HepG2 (cell line): Measurements from ENCODE around the gene TMCC2. TPM values are rescaled to one million over a fixed set of nuclear protein-coding genes. Genes with fewer than 3 reads are reported as not detected.

Experiments used
- ATAC-seq: fragments of 200-7000 bp; cut with Tn5 transposase; 3 replicates; pipeline ENCODE4 v1.9.1; 2020; ENCODE audit warnings: mild to moderate bottlenecking, moderate library complexity
- BruUV-seq: library from RNA; stranded (reverse); fragments of 400-500 nt; replicated peaks from 2 replicates; lab custom pipeline; 2021; lab: Mats Ljungman, UMichigan
- CTCF ChIA-PET: fragments of 300-600 bp; formaldehyde crosslinking; extraction: SDS; loops from one replicate; lab custom pipeline; 2021; ENCODE audit warnings: low total read pairs, inconsistent platforms, low intra/inter-chr PET ratio; lab: Yijun Ruan, JAX
- POLR2A ChIA-PET: fragments of 350-600 bp; sonication (Branson Sonifier 250); formaldehyde crosslinking; loops from one replicate; lab custom pipeline; 2020; ENCODE audit warnings: antibody characterized with exemption, inconsistent platforms; lab: Yijun Ruan, JAX
- DNase-seq: peaks from one replicate; pipeline ENCODE4 v3.0.0-alpha.2; 2015; ENCODE audit warnings: low spot score
- FAIRE-seq: peaks from 3 replicates; lab custom pipeline; 2011; peaks lifted over from hg19 to GRCh38; lab: Jason Lieb, UNC
- H2AFZ ChIP-seq: one replicate; pipeline ENCODE4 v1.6.1; 2011; ENCODE audit warnings: low read length, inconsistent platforms
- H3K27ac ChIP-seq: fragments of 300-600 bp; 3 replicates; pipeline ENCODE4 v1.8.0; 2011; ENCODE audit warnings: mixed run types, mild to moderate bottlenecking, mixed read lengths, low read length, inconsistent platforms; ENCODE audit not compliant: insufficient read depth; ENCODE audit errors: extremely low read length
- H3K27me3 ChIP-seq, 2 experiments: fragments of 200-600 bp in 1 of 2; 2 replicates in 1 of 2; 3 replicates in 1 of 2; pipeline versions ENCODE4 v1.6.0 to v1.8.0; 2011; ENCODE audit warnings: low read length in 2 of 2, mild to moderate bottlenecking in 2 of 2, moderate library complexity in 2 of 2, inconsistent platforms in 1 of 2; ENCODE audit not compliant: insufficient read depth in 2 of 2, control insufficient read depth in 1 of 2
- H3K36me3 ChIP-seq, 2 experiments: fragments of 200-600 bp in 1 of 2; replicated peaks in 1 of 2; 2 replicates in 1 of 2; 3 replicates in 1 of 2; pipeline versions ENCODE4 v1.5.1 to v1.8.0; 2011; ENCODE audit warnings: low read length in 2 of 2, inconsistent platforms in 1 of 2; ENCODE audit not compliant: insufficient read depth in 2 of 2, control insufficient read depth in 1 of 2
- H3K4me1 ChIP-seq: 2 replicates; pipeline ENCODE4 v1.5.1; 2012; ENCODE audit warnings: low read length, inconsistent platforms; ENCODE audit not compliant: insufficient read depth
- H3K4me2 ChIP-seq: 2 replicates; pipeline ENCODE4 v1.6.0; 2011; ENCODE audit warnings: low read depth, low read length, inconsistent platforms
- H3K4me3 ChIP-seq, 3 experiments: fragments of 200-600 bp in 1 of 3; sonication (generic), shearing (Covaris generic) in 1 of 3; replicated peaks in 1 of 3; 2 replicates each; pipeline ENCODE4 v1.5.1; 2011 to 2016; ENCODE audit warnings: low read length in 3 of 3, inconsistent platforms in 2 of 3, low read depth in 2 of 3, mild to moderate bottlenecking in 2 of 3, control low read depth in 1 of 3, mixed read lengths in 1 of 3; ENCODE audit not compliant: insufficient read depth in 1 of 3
- H3K79me2 ChIP-seq: one replicate; pipeline ENCODE4 v1.6.1; 2011; ENCODE audit warnings: low read length, inconsistent platforms; ENCODE audit not compliant: insufficient read depth
- H3K9ac ChIP-seq: 2 replicates; pipeline ENCODE4 v1.6.0; 2011; ENCODE audit warnings: mild to moderate bottlenecking, low read depth, low read length, inconsistent platforms; ENCODE audit not compliant: insufficient read depth
- H3K9me3 ChIP-seq: 2 replicates; pipeline ENCODE4 v1.5.1; 2012; ENCODE audit warnings: mild to moderate bottlenecking, low read length
- H4K20me1 ChIP-seq: 2 replicates; pipeline ENCODE4 v1.6.0; 2011; ENCODE audit warnings: inconsistent platforms, mild to moderate bottlenecking, low read length, moderate library complexity; ENCODE audit not compliant: insufficient read depth
- BRD4 ChIP-seq: sonication (generic); formaldehyde crosslinking; IDR thresholded peaks from 2 replicates; pipeline ENCODE4 v1.4.0; 2020; ENCODE audit warnings: missing genetic modification reagents
- DR1 ChIP-seq: sonication (generic); formaldehyde crosslinking; IDR thresholded peaks from 2 replicates; pipeline ENCODE4 v1.8.0; 2021; ENCODE audit warnings: mild to moderate bottlenecking, missing genetic modification reagents, inconsistent platforms
- EHMT2 ChIP-seq: fragments of 200-600 bp; sonication (generic); IDR thresholded peaks from 2 replicates; pipeline ENCODE4 v1.7.0; 2017; ENCODE audit warnings: antibody characterized with exemption, low read depth, low read length, borderline replicate concordance
- FOSL1 ChIP-seq: sonication (generic); formaldehyde crosslinking; IDR thresholded peaks from 2 replicates; pipeline ENCODE4 v1.9.0; 2021; ENCODE audit warnings: missing genetic modification reagents, borderline replicate concordance
- JDP2 ChIP-seq: sonication (generic); formaldehyde crosslinking; IDR thresholded peaks from 2 replicates; pipeline ENCODE4 v1.8.1; 2022; ENCODE audit warnings: missing genetic modification reagents, borderline replicate concordance
- PRDM15 ChIP-seq: sonication (generic); formaldehyde crosslinking; IDR thresholded peaks from 2 replicates; pipeline ENCODE4 v1.4.0; 2020; ENCODE audit warnings: missing genetic modification reagents
- SAP130 ChIP-seq: IDR thresholded peaks from 2 replicates; pipeline ENCODE4 v1.6.1; 2016; ENCODE audit warnings: low read depth
- SMARCE1 ChIP-seq: fragments of 450-650 bp; IDR thresholded peaks from 2 replicates; pipeline ENCODE4 v1.6.1; 2017; ENCODE audit warnings: borderline replicate concordance
- SRY ChIP-seq: sonication (generic); formaldehyde crosslinking; IDR thresholded peaks from 2 replicates; pipeline ENCODE4 v1.8.0; 2022; ENCODE audit warnings: mild to moderate bottlenecking, missing genetic modification reagents
- U2AF2 ChIP-seq: fragments of 200-400 bp; formaldehyde crosslinking; IDR thresholded peaks from 2 replicates; pipeline ENCODE4 v1.6.1; 2017; ENCODE audit warnings: low read depth, mild to moderate bottlenecking, low read length
- ZNF549 ChIP-seq: sonication (generic); formaldehyde crosslinking; IDR thresholded peaks from 2 replicates; pipeline ENCODE4 v1.5.0; 2020; ENCODE audit warnings: missing genetic modification reagents
- ZNF557 ChIP-seq: sonication (generic); formaldehyde crosslinking; IDR thresholded peaks from 2 replicates; pipeline ENCODE4 v1.4.0; 2020; ENCODE audit warnings: missing genetic modification reagents
- ZNF75D ChIP-seq: sonication (generic); formaldehyde crosslinking; IDR thresholded peaks from 2 replicates; pipeline ENCODE4 v1.8.1; 2023; ENCODE audit warnings: missing genetic modification reagents, mild to moderate bottlenecking, borderline replicate concordance
- WGBS: methylation state at CpG from one replicate; pipeline ENCODE4 v1.1.6; 2017; ENCODE audit warnings: low lambda C conversion rate; 5-methylcytosine and 5-hydroxymethylcytosine counted together
- in situ Hi-C: cut with HindIII; loops from 2 replicates; pipeline ENCODE4 v1.10.0; 2017; ENCODE audit warnings: low pct_unique_long_range_greater_than_20kb; ENCODE audit not compliant: extremely low pct_ligation_motif_present
- intact Hi-C: fragments of 100-400 bp; cut with micrococcal nuclease; formaldehyde crosslinking; loops from one replicate; pipeline ENCODE4 v1.10.0; 2022; ENCODE audit not compliant: unreplicated experiment
- polyA plus RNA-seq, 8 experiments: library from polyadenylated mRNA; depleted of rRNA in 3 of 8; stranded (reverse) in 7 of 8; unstranded in 1 of 8; fragments of >200 nt; fragmentation: Illumina TruSeq in 4 of 8; extraction: Trizol in 4 of 8; gene quantifications; 2 replicates each; pipeline versions ENCODE4 v1.2.1 to v1.2.3, GENCODE V29; 2011 to 2016; ENCODE audit warnings: low read depth in 4 of 8, missing spikeins in 1 of 8, mixed read lengths in 1 of 8; ENCODE audit not compliant: insufficient read depth in 1 of 8
- total RNA-seq, 5 experiments: library from RNA; depleted of rRNA; stranded (reverse); fragments of >200 nt; fragmentation: Illumina TruSeq; extraction: Trizol; gene quantifications; 2 replicates each; pipeline ENCODE4 v1.2.3, GENCODE V29; 2016; ENCODE audit warnings: low read depth in 1 of 5
- TF ChIP-seq, protein P1 (sequence below): sonication (generic); formaldehyde crosslinking; IDR thresholded peaks from 2 replicates; pipeline ENCODE4 v1.4.0; 2020; ENCODE audit warnings: mild to moderate bottlenecking, missing genetic modification reagents
- TF ChIP-seq, protein P2 (sequence below): sonication (generic); formaldehyde crosslinking; IDR thresholded peaks from 2 replicates; pipeline ENCODE4 v1.5.0; 2020; ENCODE audit warnings: missing genetic modification reagents
- TF ChIP-seq, protein P3 (sequence below): sonication (generic); formaldehyde crosslinking; conservative IDR thresholded peaks from 2 replicates; pipeline ENCODE4 v1.4.0; 2020; ENCODE audit warnings: missing genetic modification reagents

Gene TMCC2
- total and polyA plus RNA-seq, 2 of the 13 experiments (the other 11 are each of a cell fraction or from before 2014, with no cell fraction given) = 0.12 to 0.24 TPM

- Histone ChIP-seq H3K27me3 (peaks cover 0 to 4% of the 10 kb centered on the region in 2 experiments; a peak in 1 of 5 replicates), H4K20me1 (no peaks in the 10 kb centered on the region), H3K9me3 (no peaks in the 10 kb centered on the region), H3K36me3 (no peaks in the 10 kb centered on the region), H3K9ac (peak overlapping the region; percentile 85), H3K4me3 (peak overlapping the region; percentile 89 to 100 (median 95)), H3K79me2 (peaks cover 24% of the 10 kb centered on the region), H3K4me1 (peaks cover 17% of the 10 kb centered on the region), H3K4me2 (peak overlapping the region; percentile 88), H2AFZ (no peak overlapping the region), H3K27ac (peak overlapping the region; percentile 90)
- intact Hi-C loops = loop anchor here (1.0 kb wide), 1 partner anchor 88 kb away; no protein-coding TSS in a partner anchor
- ChIA-PET POLR2A (interaction anchor here (0.6 to 1.6 kb wide), 4 partner anchors 19 to 89 kb away, joined by 3 to 5 read pairs (median 4); partner anchors contain the start of gene RBBP5), CTCF (no interaction called here)
- FAIRE-seq (no peak), ATAC-seq (no peak; the same call in 2 of the 3 replicates), DNase-seq (no peak)
- in situ Hi-C loops = no loop called here
- BruUV-seq = no TSS peak
- 1% methylated on average over 9 of the region's 31 CpGs for WGBS
- 0 out of 2 replicates have a peak, but pooled peaks have one; percentile 11 for TF ChIP-seq ZNF75D (CRISPR knock-in tag)
- TF ChIP-seq JDP2 (CRISPR knock-in tag) = 0 out of 2 replicates have a peak, but pooled peaks have one; percentile 5
- TF ChIP-seq ZNF549 (CRISPR knock-in tag) = 0 out of 2 replicates have a peak, but pooled peaks have one; percentile 19
- TF ChIP-seq EHMT2 = no peak
- no peak for TF ChIP-seq U2AF2
- TF ChIP-seq, protein P1, sequence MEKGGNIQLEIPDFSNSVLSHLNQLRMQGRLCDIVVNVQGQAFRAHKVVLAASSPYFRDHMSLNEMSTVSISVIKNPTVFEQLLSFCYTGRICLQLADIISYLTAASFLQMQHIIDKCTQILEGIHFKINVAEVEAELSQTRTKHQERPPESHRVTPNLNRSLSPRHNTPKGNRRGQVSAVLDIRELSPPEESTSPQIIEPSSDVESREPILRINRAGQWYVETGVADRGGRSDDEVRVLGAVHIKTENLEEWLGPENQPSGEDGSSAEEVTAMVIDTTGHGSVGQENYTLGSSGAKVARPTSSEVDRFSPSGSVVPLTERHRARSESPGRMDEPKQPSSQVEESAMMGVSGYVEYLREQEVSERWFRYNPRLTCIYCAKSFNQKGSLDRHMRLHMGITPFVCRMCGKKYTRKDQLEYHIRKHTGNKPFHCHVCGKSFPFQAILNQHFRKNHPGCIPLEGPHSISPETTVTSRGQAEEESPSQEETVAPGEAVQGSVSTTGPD (CRISPR knock-in tag) = 0 out of 2 replicates have a peak, but pooled peaks have one; percentile 30
- TF ChIP-seq, protein P2, sequence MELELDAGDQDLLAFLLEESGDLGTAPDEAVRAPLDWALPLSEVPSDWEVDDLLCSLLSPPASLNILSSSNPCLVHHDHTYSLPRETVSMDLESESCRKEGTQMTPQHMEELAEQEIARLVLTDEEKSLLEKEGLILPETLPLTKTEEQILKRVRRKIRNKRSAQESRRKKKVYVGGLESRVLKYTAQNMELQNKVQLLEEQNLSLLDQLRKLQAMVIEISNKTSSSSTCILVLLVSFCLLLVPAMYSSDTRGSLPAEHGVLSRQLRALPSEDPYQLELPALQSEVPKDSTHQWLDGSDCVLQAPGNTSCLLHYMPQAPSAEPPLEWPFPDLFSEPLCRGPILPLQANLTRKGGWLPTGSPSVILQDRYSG (CRISPR knock-in tag) = 0 out of 2 replicates have a peak, but pooled peaks have one; percentile 54
- TF ChIP-seq SAP130 (CRISPR knock-in tag) = no peak
- 0 out of 2 replicates have a peak, but pooled peaks have one; percentile 7 for TF ChIP-seq BRD4 (CRISPR knock-in tag)
- 0 out of 2 replicates have a peak, but pooled peaks have one; percentile 31 for TF ChIP-seq ZNF557 (CRISPR knock-in tag)
- TF ChIP-seq, protein P3, sequence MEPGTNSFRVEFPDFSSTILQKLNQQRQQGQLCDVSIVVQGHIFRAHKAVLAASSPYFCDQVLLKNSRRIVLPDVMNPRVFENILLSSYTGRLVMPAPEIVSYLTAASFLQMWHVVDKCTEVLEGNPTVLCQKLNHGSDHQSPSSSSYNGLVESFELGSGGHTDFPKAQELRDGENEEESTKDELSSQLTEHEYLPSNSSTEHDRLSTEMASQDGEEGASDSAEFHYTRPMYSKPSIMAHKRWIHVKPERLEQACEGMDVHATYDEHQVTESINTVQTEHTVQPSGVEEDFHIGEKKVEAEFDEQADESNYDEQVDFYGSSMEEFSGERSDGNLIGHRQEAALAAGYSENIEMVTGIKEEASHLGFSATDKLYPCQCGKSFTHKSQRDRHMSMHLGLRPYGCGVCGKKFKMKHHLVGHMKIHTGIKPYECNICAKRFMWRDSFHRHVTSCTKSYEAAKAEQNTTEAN = 0 out of 2 replicates have a peak, but pooled peaks have one; percentile 23
- TF ChIP-seq SRY (CRISPR knock-in tag) = peak; percentile 16; the same call in 1 of the 2 replicates
- peak; percentile 44; the same call in 1 of the 2 replicates for TF ChIP-seq PRDM15 (CRISPR knock-in tag)
- TF ChIP-seq DR1 (CRISPR knock-in tag) = peak; percentile 13; the same call in 1 of the 2 replicates
- no peak for TF ChIP-seq FOSL1 (CRISPR knock-in tag)
- no peak for TF ChIP-seq SMARCE1
Observed at GRCh38 chr1:205210756-205211168, 17.0 kb upstream of the TMCC2 start.
